Activated CD4-positive, alpha-beta T cell treated with anti-CD3 and anti-CD28 coated beads, Interleukin-2, amount 10 ng/mL, durations not matched to agents 7 days and 5 days (primary cell): ENCODE results near the gene ZNF283. TPM values are rescaled to one million over a fixed set of nuclear protein-coding genes. Genes with fewer than 3 reads are reported as not detected.
"Not testable (repeated sequence)": the region's sequence is repeated elsewhere in the genome, so short reads cannot be mapped to it uniquely, and the experiment has no call there.

Experiments used
- CTCF ChIA-PET: fragments of 350-600 bp; sonication (Branson Sonifier 250); formaldehyde crosslinking; loops from one replicate; lab custom pipeline; 2021; ENCODE audit warnings: antibody characterized with exemption; lab: Charles Lee
- POLR2A ChIA-PET: fragments of 350-600 bp; sonication (Branson Sonifier 250); formaldehyde crosslinking; loops from one replicate; lab custom pipeline; 2021; ENCODE audit warnings: antibody characterized with exemption; lab: Charles Lee
- DNase-seq: peaks from one replicate; pipeline ENCODE4 v3.0.0-alpha.2; 2020
- H3K27ac Mint-ChIP-seq: one replicate; pipeline ENCODE4 v1.8.0; 2021; ENCODE audit warnings: mild to moderate bottlenecking, moderate library complexity, mixed read lengths
- H3K27me3 Mint-ChIP-seq: one replicate; pipeline ENCODE4 v1.8.0; 2021; ENCODE audit warnings: mixed read lengths
- H3K36me3 Mint-ChIP-seq: one replicate; pipeline ENCODE4 v1.8.0; 2021; ENCODE audit warnings: low read depth, mixed read lengths
- H3K4me1 Mint-ChIP-seq: one replicate; pipeline ENCODE4 v1.8.0; 2021; ENCODE audit warnings: mixed read lengths
- H3K4me3 Mint-ChIP-seq: one replicate; pipeline ENCODE4 v1.8.0; 2021; ENCODE audit warnings: mild to moderate bottlenecking, moderate library complexity, mixed read lengths
- H3K9me3 Mint-ChIP-seq: one replicate; pipeline ENCODE4 v1.8.0; 2021; ENCODE audit warnings: mixed read lengths
- total RNA-seq, 2 experiments: library from RNA; stranded (reverse); gene quantifications; one replicate each; pipeline ENCODE4 v1.2.3, GENCODE V29; 2021

ZNF283 gene
- total RNA-seq, 2 experiments from 2014 or later = 6.1 to 7.4 TPM

DNA sequence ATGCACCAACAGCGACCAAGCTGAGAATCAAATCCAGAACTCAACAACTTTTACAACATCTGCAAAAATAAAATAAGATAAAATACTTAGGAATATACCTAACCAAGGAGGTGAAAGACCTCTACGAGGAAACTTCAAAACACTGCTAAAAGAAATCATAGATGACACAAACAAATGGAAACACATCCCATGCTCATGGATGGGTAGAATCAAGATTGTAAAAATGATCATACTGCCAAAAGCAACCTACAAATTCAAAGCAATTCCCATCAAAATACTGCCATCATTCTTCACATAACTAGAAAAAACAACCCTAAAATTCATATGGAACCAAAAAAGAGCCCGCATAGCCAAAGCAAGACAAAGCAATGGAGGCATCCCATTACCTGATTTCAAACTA, 3.3 kb upstream of the ZNF283 start:
- Mint-ChIP-seq H3K36me3 (peaks cover 21% of the 10 kb centered on the region), H3K4me1 (peaks cover 31% of the 10 kb centered on the region), H3K27me3 (peaks cover 28% of the 10 kb centered on the region), H3K9me3 (peaks cover 34% of the 10 kb centered on the region)
- CTCF ChIA-PET, DNase-seq, H3K4me3 Mint-ChIP-seq, H3K27ac Mint-ChIP-seq, POLR2A ChIA-PET: not testable (repeated sequence)

DNA sequence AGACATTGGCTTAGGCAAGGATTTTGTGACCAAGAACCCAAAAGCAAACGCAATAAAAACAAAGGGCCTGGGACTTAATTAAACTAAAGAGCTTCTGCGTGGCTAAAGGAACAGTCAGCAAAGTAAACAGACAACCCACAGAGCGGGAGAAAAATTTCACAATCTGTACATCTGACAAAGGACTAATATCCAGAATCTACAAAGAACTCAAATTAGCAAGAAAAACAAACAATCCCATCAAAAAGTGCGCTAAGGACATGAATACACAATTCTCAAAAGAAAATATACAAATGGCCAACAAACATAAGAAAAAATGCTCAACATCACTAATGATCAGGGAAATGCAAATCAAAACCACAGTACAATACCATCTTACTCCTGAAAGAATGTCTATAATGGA, 2.5 kb upstream of the ZNF283 start:
- H3K4me1 Mint-ChIP-seq = peaks cover 31% of the 10 kb centered on the region
- CTCF ChIA-PET, POLR2A ChIA-PET, H3K27ac Mint-ChIP-seq, DNase-seq, H3K4me3 Mint-ChIP-seq: not testable (repeated sequence)
- H3K27me3 Mint-ChIP-seq = peaks cover 25% of the 10 kb centered on the region
- H3K9me3 Mint-ChIP-seq = peaks cover 34% of the 10 kb centered on the region
- peaks cover 27% of the 10 kb centered on the region for H3K36me3 Mint-ChIP-seq

DNA sequence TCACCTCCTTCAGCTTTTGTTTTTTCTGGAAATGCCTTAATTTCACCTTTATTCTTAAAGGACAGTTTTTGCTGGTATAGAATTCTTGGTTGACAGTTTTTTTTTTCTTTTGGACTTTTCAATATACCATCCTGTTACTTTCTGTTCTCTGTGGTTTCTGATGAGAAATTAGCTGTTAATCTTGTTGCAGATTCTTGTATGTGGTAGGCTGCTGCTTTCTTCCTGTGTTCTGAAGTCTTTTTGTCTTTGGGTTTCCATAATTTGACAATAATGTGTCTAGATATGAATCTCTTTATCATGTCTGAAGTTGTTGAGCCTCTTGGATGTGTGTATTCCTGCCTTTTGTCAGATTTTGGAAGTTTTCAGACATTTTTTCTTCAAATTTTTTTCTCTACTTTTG, 12.0 kb downstream of the ZNF283 start:
- Mint-ChIP-seq H3K4me1 (no peaks in the 10 kb centered on the region), H3K27me3 (no peaks in the 10 kb centered on the region), H3K4me3 (no peak overlapping the region), H3K36me3 (peaks cover 70% of the 10 kb centered on the region), H3K9me3 (peaks cover 54% of the 10 kb centered on the region), H3K27ac (no peak overlapping the region)
- CTCF ChIA-PET = no interaction called here
- DNase-seq = no peak
- POLR2A ChIA-PET = no interaction called here

DNA sequence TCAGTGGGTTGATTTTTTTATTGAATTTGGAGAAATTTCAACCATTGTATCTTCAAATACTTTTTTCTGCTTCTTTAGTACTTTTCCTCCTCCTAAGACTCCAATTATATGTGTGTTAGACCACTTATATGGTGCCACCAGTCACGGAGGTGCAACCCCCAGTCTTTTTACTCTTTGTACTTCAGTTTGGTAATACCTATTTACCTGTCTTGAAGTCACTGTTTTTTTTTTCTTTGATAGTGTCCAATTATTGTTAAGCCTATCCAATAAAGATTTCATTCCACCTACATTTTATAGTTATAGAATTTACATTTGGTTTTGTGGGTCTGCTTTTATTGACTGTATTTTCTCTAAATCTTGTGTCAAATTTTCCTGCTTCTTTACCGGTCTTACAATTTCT, 14.9 kb downstream of the ZNF283 start:
- Mint-ChIP-seq H3K9me3 (peaks cover 57% of the 10 kb centered on the region), H3K27ac (no peak overlapping the region), H3K4me1 (no peaks in the 10 kb centered on the region), H3K4me3 (no peak overlapping the region), H3K27me3 (no peaks in the 10 kb centered on the region), H3K36me3 (peaks cover 58% of the 10 kb centered on the region)
- no peak for DNase-seq
- POLR2A ChIA-PET = no interaction called here
- CTCF ChIA-PET = no interaction called here

DNA sequence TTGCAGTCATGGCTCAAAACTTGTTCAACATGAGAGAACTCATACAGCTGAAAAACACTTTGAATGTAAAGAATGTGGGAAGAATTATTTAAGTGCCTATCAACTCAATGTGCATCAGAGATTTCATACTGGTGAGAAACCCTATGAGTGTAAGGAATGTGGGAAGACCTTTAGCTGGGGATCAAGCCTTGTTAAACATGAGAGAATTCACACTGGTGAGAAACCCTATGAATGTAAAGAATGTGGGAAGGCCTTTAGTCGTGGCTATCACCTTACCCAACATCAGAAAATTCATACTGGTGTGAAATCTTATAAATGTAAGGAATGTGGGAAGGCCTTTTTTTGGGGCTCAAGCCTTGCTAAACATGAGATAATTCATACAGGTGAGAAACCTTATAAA, 20.1 kb downstream of the ZNF283 start:
- no peak overlapping the region for H3K4me3 Mint-ChIP-seq
- H3K9me3 Mint-ChIP-seq = peaks cover 60% of the 10 kb centered on the region
- no peaks in the 10 kb centered on the region for H3K4me1 Mint-ChIP-seq
- peaks cover 32% of the 10 kb centered on the region for H3K36me3 Mint-ChIP-seq
- DNase-seq = no peak
- CTCF ChIA-PET = no interaction called here
- POLR2A ChIA-PET = no interaction called here
- no peak overlapping the region for H3K27ac Mint-ChIP-seq
- H3K27me3 Mint-ChIP-seq = no peaks in the 10 kb centered on the region

DNA sequence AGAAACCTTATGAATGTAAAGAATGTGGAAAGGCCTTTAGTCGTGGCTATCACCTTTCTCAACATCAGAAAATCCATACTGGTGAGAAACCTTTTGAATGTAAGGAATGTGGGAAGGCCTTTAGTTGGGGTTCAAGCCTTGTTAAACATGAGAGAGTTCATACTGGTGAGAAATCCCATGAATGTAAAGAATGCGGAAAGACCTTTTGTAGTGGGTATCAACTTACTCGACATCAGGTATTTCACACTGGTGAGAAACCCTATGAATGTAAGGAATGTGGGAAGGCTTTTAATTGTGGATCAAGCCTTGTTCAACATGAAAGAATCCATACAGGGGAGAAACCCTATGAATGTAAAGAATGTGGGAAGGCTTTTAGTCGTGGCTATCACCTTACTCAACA, 20.8 kb downstream of the ZNF283 start:
- Mint-ChIP-seq H3K36me3 (peaks cover 30% of the 10 kb centered on the region), H3K9me3 (peaks cover 64% of the 10 kb centered on the region), H3K27ac (no peak overlapping the region), H3K4me1 (no peaks in the 10 kb centered on the region), H3K27me3 (no peaks in the 10 kb centered on the region), H3K4me3 (no peak overlapping the region)
- CTCF ChIA-PET = no interaction called here
- DNase-seq = no peak
- POLR2A ChIA-PET = no interaction called here

DNA sequence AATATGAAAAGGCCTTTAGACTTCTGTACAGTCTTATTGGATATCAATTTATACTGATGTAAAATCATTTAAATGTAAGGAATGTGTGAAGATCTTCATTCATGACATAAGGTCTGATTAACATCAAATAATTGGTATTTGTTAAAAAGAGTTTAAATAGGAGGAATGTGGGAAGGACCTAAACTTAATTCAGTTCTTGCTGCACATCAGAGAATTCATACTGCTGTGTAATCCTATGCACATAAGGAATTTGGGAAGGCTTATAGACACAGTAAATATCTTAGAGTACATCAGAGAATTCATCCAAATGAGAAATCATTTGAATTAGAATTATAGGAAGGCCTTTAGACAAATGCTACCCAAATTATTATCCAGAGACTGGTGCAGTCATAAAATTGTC, 21.7 kb downstream of the ZNF283 start:
- no peak overlapping the region for H3K27ac Mint-ChIP-seq
- no peak overlapping the region for H3K4me3 Mint-ChIP-seq
- peaks cover 66% of the 10 kb centered on the region for H3K9me3 Mint-ChIP-seq
- no peaks in the 10 kb centered on the region for H3K4me1 Mint-ChIP-seq
- peaks cover 27% of the 10 kb centered on the region for H3K36me3 Mint-ChIP-seq
- POLR2A ChIA-PET = no interaction called here
- DNase-seq = no peak
- CTCF ChIA-PET = no interaction called here
- no peaks in the 10 kb centered on the region for H3K27me3 Mint-ChIP-seq

DNA sequence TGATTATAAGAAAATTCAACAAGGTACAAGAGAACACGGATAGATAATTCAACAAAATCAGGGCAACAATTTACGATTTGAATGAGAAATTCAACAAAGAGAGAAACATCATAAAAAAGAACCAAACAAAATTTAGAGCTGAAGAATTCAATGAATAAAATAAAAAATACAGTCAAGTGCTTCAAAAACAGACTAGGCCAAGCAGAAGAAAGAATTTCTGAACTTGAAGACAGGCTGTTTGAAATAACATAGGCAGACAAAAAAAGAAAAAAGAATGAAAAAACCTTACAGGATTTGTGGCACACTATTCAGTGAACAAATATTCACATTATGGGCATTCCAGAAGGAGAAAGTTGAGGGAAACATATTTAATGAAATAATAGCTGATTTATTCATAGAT, 31.1 kb downstream of the ZNF283 start:
- H3K4me3 Mint-ChIP-seq = no peak overlapping the region
- H3K4me1 Mint-ChIP-seq = no peaks in the 10 kb centered on the region

DNA sequence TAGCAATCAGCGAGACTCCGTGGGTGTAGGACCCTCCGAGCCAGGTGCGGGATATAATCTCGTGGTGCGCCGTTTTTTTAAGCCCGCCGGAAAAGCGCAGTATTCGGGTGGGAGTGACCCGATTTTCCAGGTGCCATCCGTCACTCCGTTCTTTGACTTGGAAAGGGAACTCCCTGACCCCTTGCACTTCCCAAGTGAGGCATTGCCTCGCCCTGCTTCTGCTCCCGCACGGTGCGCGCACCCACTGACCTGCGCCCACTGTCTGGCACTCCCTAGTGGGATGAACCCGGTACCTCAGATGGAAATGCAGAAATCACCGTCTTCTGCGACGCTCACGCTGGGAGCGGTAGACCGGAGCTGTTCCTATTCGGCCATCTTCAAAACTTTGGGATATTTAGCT, 39.8 kb downstream of the ZNF283 start:
- H3K27me3 Mint-ChIP-seq, H3K36me3 Mint-ChIP-seq, DNase-seq, H3K27ac Mint-ChIP-seq, H3K4me3 Mint-ChIP-seq, H3K4me1 Mint-ChIP-seq, POLR2A ChIA-PET, CTCF ChIA-PET: not testable (repeated sequence)
- H3K9me3 Mint-ChIP-seq = peaks cover 23% of the 10 kb centered on the region

More for the DNA sequence above, 31.1 kb downstream of the ZNF283 start:
- CTCF ChIA-PET = no interaction called here
- DNase-seq = no peak
- Mint-ChIP-seq H3K9me3 (peaks cover 53% of the 10 kb centered on the region), H3K36me3 (no peaks in the 10 kb centered on the region), H3K27ac (no peak overlapping the region), H3K27me3 (no peaks in the 10 kb centered on the region)
- POLR2A ChIA-PET = no interaction called here

DNA sequence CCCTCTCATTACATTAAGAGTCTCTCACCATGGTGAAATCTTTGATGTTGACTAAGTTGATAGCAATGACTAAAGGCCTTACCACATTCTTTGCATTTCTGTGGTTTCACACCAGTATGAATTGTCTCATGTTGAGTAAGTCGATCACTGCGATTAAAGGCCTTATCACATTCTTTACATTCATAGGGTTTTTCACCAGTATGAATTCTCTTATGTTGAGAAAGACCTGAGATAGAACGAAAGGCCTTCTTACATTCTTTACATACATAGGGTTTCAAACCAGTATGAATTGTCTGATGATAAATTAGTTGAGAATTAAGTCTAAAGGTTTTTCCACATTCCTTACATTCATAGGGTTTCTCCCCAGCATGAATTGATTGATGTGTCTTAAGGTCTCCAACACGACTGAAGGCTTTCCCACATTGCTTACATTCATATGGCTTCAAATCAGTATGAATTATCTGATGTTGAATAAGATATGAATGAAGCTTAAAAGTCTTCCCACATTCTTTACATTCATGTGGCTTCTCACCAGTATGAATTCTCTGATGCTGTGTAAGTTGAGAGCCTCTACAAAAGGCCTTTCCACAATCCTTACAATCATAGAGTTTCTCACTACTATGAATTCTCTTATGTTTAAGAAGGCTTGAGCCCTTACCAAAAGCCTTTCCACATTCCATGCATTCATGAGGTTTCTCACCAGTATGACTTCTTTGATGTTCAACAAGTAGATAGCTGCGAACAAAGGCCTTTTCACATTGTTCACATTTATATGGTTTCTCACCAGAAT, 45.6 kb downstream of the ZNF283 start:
- ChIA-PET POLR2A (no interaction called here), CTCF (no interaction called here)
- H3K4me3 Mint-ChIP-seq = no peak overlapping the region
- peaks cover 50% of the 10 kb centered on the region for H3K9me3 Mint-ChIP-seq
- no peaks in the 10 kb centered on the region for H3K27me3 Mint-ChIP-seq
- no peak for DNase-seq
- peaks cover 11% of the 10 kb centered on the region for H3K36me3 Mint-ChIP-seq
- no peak overlapping the region for H3K27ac Mint-ChIP-seq
- no peaks in the 10 kb centered on the region for H3K4me1 Mint-ChIP-seq

DNA sequence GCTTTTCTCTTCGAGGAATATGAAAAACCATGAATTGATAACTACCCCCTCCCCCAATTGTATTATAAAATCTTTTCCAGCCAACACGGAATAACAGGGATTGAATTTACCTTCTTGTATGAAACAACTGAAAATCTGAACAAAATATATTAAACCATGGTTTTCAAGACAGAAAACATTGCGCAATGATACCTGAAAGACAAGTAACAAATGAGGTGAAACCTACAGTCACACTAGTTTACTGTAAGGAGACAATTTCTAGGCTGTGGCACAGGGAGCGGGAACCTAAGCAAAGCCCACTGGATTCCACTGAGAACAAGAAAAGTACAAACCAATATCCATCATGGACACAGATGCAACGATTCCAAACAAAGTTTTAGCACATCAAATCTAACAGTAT, 53.4 kb downstream of the ZNF283 start:
- H3K36me3 Mint-ChIP-seq = no peaks in the 10 kb centered on the region
- ChIA-PET POLR2A (no interaction called here), CTCF (no interaction called here)
- peaks cover 53% of the 10 kb centered on the region for H3K9me3 Mint-ChIP-seq
- DNase-seq = no peak
- H3K4me1 Mint-ChIP-seq = no peaks in the 10 kb centered on the region
- H3K4me3 Mint-ChIP-seq = no peak overlapping the region
- H3K27me3 Mint-ChIP-seq = no peaks in the 10 kb centered on the region
- H3K27ac Mint-ChIP-seq = no peak overlapping the region

DNA sequence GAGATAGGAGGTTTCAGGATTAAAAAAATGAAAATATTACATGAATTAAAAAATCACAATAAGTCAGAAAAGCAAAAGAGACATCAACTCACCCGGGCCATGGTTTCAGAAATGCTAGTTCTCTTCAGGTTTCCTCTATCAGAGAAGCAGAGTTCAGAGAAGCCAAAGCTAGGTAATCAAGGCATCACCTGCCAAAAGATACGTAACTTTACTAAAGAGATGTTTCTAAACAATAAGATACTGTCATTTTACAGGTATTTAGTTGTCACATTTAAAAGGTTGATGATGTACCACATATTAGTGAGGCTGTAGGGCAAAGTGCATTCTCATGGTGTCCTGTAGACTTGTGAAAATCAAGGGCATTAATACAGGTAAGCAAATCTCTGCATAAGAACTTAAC, 56.7 kb downstream of the ZNF283 start, which contains the start of gene ZNF404:
Gene ZNF404 (minus strand): TSS at position 101 of the 400 bp plus-strand sequence.
- Mint-ChIP-seq H3K27me3 (no peaks in the 10 kb centered on the region), H3K27ac (no peak within 1 kb of the TSS), H3K9me3 (peaks cover 49% of the 10 kb centered on the region), H3K4me3 (no peak within 1 kb of the TSS), H3K4me1 (no peaks in the 10 kb centered on the region), H3K36me3 (no peaks in the 10 kb centered on the region)
- POLR2A ChIA-PET = no interaction called here
- no peak for DNase-seq
- CTCF ChIA-PET = no interaction called here

DNA sequence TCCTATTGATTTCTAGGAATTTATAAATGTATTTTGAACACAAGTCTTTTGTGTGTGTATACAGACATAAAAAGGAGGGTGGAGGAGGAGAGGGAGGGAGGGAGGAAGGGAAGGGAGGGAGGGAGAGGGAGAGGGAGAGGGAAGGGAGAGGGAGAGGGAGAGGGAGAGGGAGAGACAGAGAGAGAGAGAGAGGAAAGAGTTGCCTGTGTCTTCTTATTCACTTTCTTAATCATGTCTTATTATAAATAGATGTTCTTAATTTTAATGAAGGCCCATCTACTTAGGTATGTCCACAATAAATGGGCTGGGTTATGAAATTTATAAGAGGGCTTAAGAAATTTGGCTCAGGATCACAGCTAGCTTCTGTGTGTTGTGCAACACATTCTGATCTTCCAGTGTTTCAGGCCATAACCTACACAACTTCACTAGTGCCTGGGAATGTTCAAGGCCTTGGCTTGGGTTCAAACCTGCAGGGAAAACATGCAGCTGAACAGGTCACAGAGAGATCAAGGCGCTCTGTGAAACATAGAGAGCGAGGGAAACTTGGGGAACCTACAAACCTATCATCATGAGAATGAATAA, 68.7 kb downstream of the ZNF283 start:
- peaks cover 40% of the 10 kb centered on the region for H3K9me3 Mint-ChIP-seq
- no peaks in the 10 kb centered on the region for H3K27me3 Mint-ChIP-seq
- no peak for DNase-seq
- POLR2A ChIA-PET = no interaction called here
- H3K4me1 Mint-ChIP-seq = peaks cover under 1% of the 10 kb centered on the region
- no peak overlapping the region for H3K4me3 Mint-ChIP-seq
- H3K36me3 Mint-ChIP-seq = peaks cover 12% of the 10 kb centered on the region
- CTCF ChIA-PET = no interaction called here
- H3K27ac Mint-ChIP-seq = no peak overlapping the region
